Pancreas (tissue), 10 donors: ENCODE results near the gene CHCHD1. TPM values are rescaled to one million over a fixed set of nuclear protein-coding genes. Genes with fewer than 3 reads are reported as not detected.
A peak's percentile ranks its signal among the peaks of the same experiment; 100 is the strongest.

ENCODE experiments used
- ATAC-seq, 4 donors: fragments of 200-7000 bp; cut with Tn5 transposase; one replicate each; pipeline versions ENCODE4 v1.8.0 to v1.9.1; 2020; ENCODE audit warnings: mild to moderate bottlenecking in 4 of 4, moderate library complexity in 4 of 4
- DNase-seq, 6 donors: peaks; one replicate each; pipeline ENCODE4 v3.0.0-alpha.2; 2020
- FAIRE-seq: peaks from 2 replicates; lab custom pipeline; 2012; peaks lifted over from hg19 to GRCh38; lab: Jason Lieb, UNC
- H3K27ac ChIP-seq, 4 donors: fragments of 200-600 bp; sonication (generic); 1 replicate in 3 of 4; 2 replicates in 1 of 4; pipeline versions ENCODE4 v1.5.0 to v1.8.0; 2020
- H3K27me3 ChIP-seq, 4 donors: fragments of 200-600 bp; one replicate each; pipeline ENCODE4 v1.8.0; 2021
- H3K36me3 ChIP-seq, 3 donors: fragments of 200-600 bp; sonication (generic) in 1 of 3; one replicate each; pipeline versions ENCODE4 v1.5.0 to v1.8.0; 2020 to 2021
- H3K4me1 ChIP-seq, 3 donors: fragments of 200-600 bp; one replicate each; pipeline ENCODE4 v1.8.0; 2021
- H3K4me3 ChIP-seq, 4 donors: fragments of 200-600 bp; sonication (generic) in 2 of 4; one replicate each; pipeline versions ENCODE4 v1.5.0 to v1.8.0; 2020 to 2021
- H3K9me3 ChIP-seq, 4 donors: fragments of 200-600 bp; one replicate each; pipeline ENCODE4 v1.8.0; 2021
- CTCF ChIP-seq, 4 donors: fragments of 200-600 bp; sonication (generic) in 3 of 4; IDR thresholded peaks; one replicate each; pipeline versions ENCODE4 v1.5.0 to v1.8.0; 2021; ENCODE audit warnings: antibody characterized with exemption in 4 of 4
- WGBS, 2 donors: extraction: QIAGEN DNeasy Blood & Tissue Kit; methylation state at CpG; one replicate each; pipeline ENCODE4 v1.1.7; 2013; 5-methylcytosine and 5-hydroxymethylcytosine counted together
- intact Hi-C, 3 donors: fragments of 100-400 bp; cut with DNase I; formaldehyde crosslinking; loops; one replicate each; pipeline versions ENCODE4 v1.11.1 to v1.14.2; 2022
- polyA plus RNA-seq, 2 donors: library from polyadenylated mRNA; stranded (reverse); fragments of 200-250 nt; gene quantifications; one replicate each; pipeline ENCODE4 v1.2.3, GENCODE V29; 2013
- total RNA-seq, 6 donors: library from RNA; stranded (reverse); fragmentation: NEBNext Ultra II Directional in 4 of 6; extraction: Animal tissue kit (Norgen Biotek cat#: 25700) in 4 of 6; gene quantifications; one replicate each; pipeline versions ENCODE4 v1.2.1 to v1.2.4, GENCODE V29; 2021 to 2023
- donor health status: healthy with polysubstance abuse.
- donor health status: DM: no; HTN: no; CAD: no; lungs with moderate emphysema.
- donor health status: DM: no; HTN: no; CAD: no.
- donor health status: control.
- donor health status: control.
- donor health status: Bipolar disorder and iron deficiency.
- donor health status: DM: yes; HTN: yes; CAD: no.
- donor health status: DM: no; HTN: no; CAD: no.
- donor health status: DM: no; HTN: no; CAD: no.
- donor health status: DM: yes; HTN: yes; CAD: no.

Gene CHCHD1
- total and polyA plus RNA-seq, 8 donors = 4.4 to 31.7 (median 8.3) TPM

- no peak for ATAC-seq
- Histone ChIP-seq H3K36me3 (peaks cover 0 to 11% (median 0%) of the 10 kb centered on the region in 3 donors), H3K9me3 (no peaks in the 10 kb centered on the region), H3K27me3 (no peaks in the 10 kb centered on the region), H3K4me1 (peaks cover 13 to 33% (median 16%) of the 10 kb centered on the region in 3 donors), H3K27ac (no peak overlapping the region), H3K4me3 (no peak overlapping the region)
- no peak for TF ChIP-seq CTCF (IDR thresholded peaks at IDR 0.05)
- whole genome bisulfite sequencing, 2 donors = 82 to 89% methylated on average over 3 of the region's 3 CpGs
- no peak for FAIRE-seq
- DNase-seq = no peak
- intact Hi-C loops = no loop called here
Observed at GRCh38 chr10:73779539-73780197, 2.2 kb upstream of the CHCHD1 start.

- Histone ChIP-seq H3K36me3 (peaks cover 0 to 10% (median 0%) of the 10 kb centered on the region in 3 donors), H3K4me3 (no peak overlapping the region), H3K27me3 (no peaks in the 10 kb centered on the region), H3K4me1 (peaks cover 6 to 27% (median 16%) of the 10 kb centered on the region in 3 donors), H3K9me3 (no peaks in the 10 kb centered on the region), H3K27ac (no peak overlapping the region)
- WGBS, 2 donors = 61 to 73% methylated on average over 5 of the region's 5 CpGs
- DNase-seq (no peak), FAIRE-seq (no peak), ATAC-seq (no peak)
- no peak for TF ChIP-seq CTCF (IDR thresholded peaks at IDR 0.05)
- intact Hi-C loops = no loop called here
Observed at GRCh38 chr10:73780301-73780700, 1.5 kb upstream of the CHCHD1 start.

- no peak for DNase-seq
- Histone ChIP-seq H3K36me3 (peaks cover 0 to 3% (median 0%) of the 10 kb centered on the region in 3 donors), H3K4me1 (peaks cover 5 to 22% (median 16%) of the 10 kb centered on the region in 3 donors), H3K27me3 (no peaks in the 10 kb centered on the region), H3K4me3 (peak overlapping the region in 3 of 4 donors; percentile 59 to 99 (median 89)), H3K9me3 (no peaks in the 10 kb centered on the region), H3K27ac (no peak overlapping the region)
- no peak for FAIRE-seq
- ATAC-seq = no peak
- TF ChIP-seq CTCF (IDR thresholded peaks at IDR 0.05) = no peak
- WGBS, 2 donors = 12 to 19% methylated on average over 11 of the region's 11 CpGs
- intact Hi-C loops = no loop called here
Observed at GRCh38 chr10:73780966-73781365, 882 bp upstream of the CHCHD1 start.

GRCh38 chr10:73781548-73781878, 335 bp upstream of the CHCHD1 start:
- intact Hi-C loops = no loop called here
- H3K4me3 ChIP-seq = peak overlapping the region; percentile 59 to 99 (median 87)
- 0 to 1% methylated on average over 14 of the region's 14 CpGs for WGBS, 2 donors
- no peaks in the 10 kb centered on the region for H3K27me3 ChIP-seq
- no peak for TF ChIP-seq CTCF (IDR thresholded peaks at IDR 0.05)
- H3K27ac ChIP-seq = peak overlapping the region; percentile 69 to 91 (median 77)
- ATAC-seq (no peak), FAIRE-seq (no peak), DNase-seq (no peak)
- no peaks in the 10 kb centered on the region for H3K36me3 ChIP-seq
- no peaks in the 10 kb centered on the region for H3K9me3 ChIP-seq
- H3K4me1 ChIP-seq = peaks cover 7 to 23% (median 16%) of the 10 kb centered on the region in 3 donors

- Histone ChIP-seq H3K4me3 (peak overlapping the region in 3 of 4 donors; percentile 59 to 99 (median 89)), H3K9me3 (no peaks in the 10 kb centered on the region), H3K27me3 (no peaks in the 10 kb centered on the region), H3K36me3 (no peaks in the 10 kb centered on the region), H3K27ac (peak overlapping the region in 2 of 4 donors; percentile 75 to 91), H3K4me1 (peaks cover 18 to 33% (median 24%) of the 10 kb centered on the region in 3 donors)
- FAIRE-seq = no peak
- no peak for TF ChIP-seq CTCF (IDR thresholded peaks at IDR 0.05)
- no peak for ATAC-seq
- intact Hi-C loops = no loop called here
- no peak for DNase-seq
- WGBS, 2 donors = 21 to 31% methylated on average over 2 of the region's 2 CpGs
Observed at GRCh38 chr10:73782749-73783085, 869 bp downstream of the CHCHD1 start.
